A673 (cell line): ENCODE measurements around the gene RIT1. TPM values are rescaled to one million over a fixed set of nuclear protein-coding genes. Genes with fewer than 3 reads are reported as not detected.

Experiments used
- BruUV-seq: library from RNA; stranded (reverse); fragments of 400-500 nt; replicated peaks from 2 replicates; lab custom pipeline; 2021; lab: Mats Ljungman, UMichigan
- CTCF ChIA-PET: fragments of 300-600 bp; sonication (Branson Sonifier 250); formaldehyde crosslinking; loops from one replicate; lab custom pipeline; 2022; ENCODE audit warnings: antibody characterized with exemption; lab: Charles Lee
- POLR2A ChIA-PET: fragments of 300-600 bp; sonication (Branson Sonifier 250); formaldehyde crosslinking; loops from one replicate; lab custom pipeline; 2022; ENCODE audit warnings: antibody characterized with exemption; ENCODE audit not compliant: low non-redundant PET; lab: Charles Lee
- DNase-seq: peaks from one replicate; pipeline ENCODE4 v3.0.0-alpha.2; 2015; ENCODE audit warnings: low spot score
- H3K27ac ChIP-seq: fragments of 200-600 bp; sonication (generic); 2 replicates; pipeline ENCODE4 v1.5.1; 2016; ENCODE audit warnings: mixed run types, low read depth, mild to moderate bottlenecking, mixed read lengths, antibody characterized with exemption, low read length; ENCODE audit not compliant: poor library complexity, severe bottlenecking
- H3K27me3 ChIP-seq: fragments of 200-600 bp; sonication (generic); replicated peaks from 2 replicates; pipeline ENCODE4 v1.6.1; 2017; ENCODE audit warnings: mixed run types, low read depth, mild to moderate bottlenecking, mixed read lengths, antibody characterized with exemption, low read length; ENCODE audit not compliant: insufficient read depth, poor library complexity
- H3K36me3 ChIP-seq: fragments of 200-600 bp; sonication (generic); 2 replicates; pipeline ENCODE4 v1.6.1; 2016; ENCODE audit warnings: mixed run types, mild to moderate bottlenecking, mixed read lengths, antibody characterized with exemption, low read length; ENCODE audit not compliant: insufficient read depth, poor library complexity, severe bottlenecking
- H3K4me1 ChIP-seq: fragments of 200-600 bp; sonication (generic); 2 replicates; pipeline ENCODE4 v1.6.1; 2017; ENCODE audit warnings: mixed run types, mild to moderate bottlenecking, mixed read lengths, antibody characterized with exemption, low read length; ENCODE audit not compliant: insufficient read depth, poor library complexity, severe bottlenecking
- H3K4me3 ChIP-seq: fragments of 200-600 bp; sonication (generic); 2 replicates; pipeline ENCODE4 v1.5.1; 2016; ENCODE audit warnings: low read depth, mixed run types, mild to moderate bottlenecking, mixed read lengths, low read length; ENCODE audit not compliant: poor library complexity, severe bottlenecking
- H3K9me3 ChIP-seq: fragments of 200-600 bp; sonication (generic); 2 replicates; pipeline ENCODE4 v1.6.1; 2016; ENCODE audit warnings: mixed run types, low read depth, mild to moderate bottlenecking, mixed read lengths, antibody characterized with exemption, low read length; ENCODE audit not compliant: poor library complexity, severe bottlenecking
- CTCF ChIP-seq: fragments of 300-800, 200-600 bp; sonication (generic); conservative IDR thresholded peaks from 2 replicates; pipeline ENCODE4 v1.5.1; 2017; ENCODE audit warnings: low read depth, mild to moderate bottlenecking, antibody characterized with exemption, low read length, moderate library complexity, mixed read lengths
- EZH2 ChIP-seq: fragments of 200-600 bp; sonication (generic); IDR thresholded peaks from 2 replicates; pipeline ENCODE4 v1.6.1; 2017; ENCODE audit warnings: borderline replicate concordance, low read depth, mild to moderate bottlenecking, mixed read lengths, antibody characterized with exemption, low read length; ENCODE audit not compliant: poor library complexity, severe bottlenecking
- intact Hi-C: fragments of 100-400 bp; cut with micrococcal nuclease; formaldehyde crosslinking; loops from one replicate; pipeline ENCODE4 v1.10.0; 2022; ENCODE audit not compliant: unreplicated experiment
- microRNA-seq: library from miRNA; unstranded; fragments of <30 nt; microRNA quantifications from one replicate; pipeline ENCODE4 v1.2.0, GENCODE V29; 2021
- total RNA-seq: library from RNA; stranded (reverse); gene quantifications from 2 replicates; pipeline ENCODE4 v1.2.3, GENCODE V29; 2021

The RIT1 gene
- total RNA-seq, 1 experiment from 2014 or later = 27.5 TPM

- DNase-seq = no peak
- no peak overlapping the region for H3K27ac ChIP-seq
- TF ChIP-seq CTCF (no peak), EZH2 (no peak)
- POLR2A ChIA-PET = no interaction called here
- intact Hi-C loops = no loop called here
- no peaks in the 10 kb centered on the region for H3K9me3 ChIP-seq
- no peak overlapping the region for H3K4me3 ChIP-seq
- no TSS peak for BruUV-seq
- H3K27me3 ChIP-seq = no peaks in the 10 kb centered on the region
- peaks cover 46% of the 10 kb centered on the region for H3K36me3 ChIP-seq
- CTCF ChIA-PET = no interaction called here
- H3K4me1 ChIP-seq = no peaks in the 10 kb centered on the region
Observed at GRCh38 chr1:155850345-155850744, 60.8 kb downstream of the RIT1 start.

- CTCF ChIA-PET = no interaction called here
- Histone ChIP-seq H3K4me3 (no peak overlapping the region), H3K27me3 (no peaks in the 10 kb centered on the region), H3K4me1 (no peaks in the 10 kb centered on the region), H3K9me3 (no peaks in the 10 kb centered on the region), H3K36me3 (peaks cover 31% of the 10 kb centered on the region), H3K27ac (no peak overlapping the region)
- POLR2A ChIA-PET = no interaction called here
- intact Hi-C loops = no loop called here
- TF ChIP-seq EZH2 = no peak
- TF ChIP-seq CTCF = no peak
- no TSS peak for BruUV-seq
- no peak for DNase-seq
Observed at GRCh38 chr1:155847823-155848529, 63.2 kb downstream of the RIT1 start.

Small RNA genes within 50 kb of the gene (microRNA-seq; reads per million reads assigned to microRNA genes)
- gene MIR6738 = 1.3 reads per million

Other genes with a start within 250 kb of the RIT1 start
- gene YY1AP1, start 222.6 kb downstream of the RIT1 start, total RNA-seq = 58.6 and 59.3 TPM in 2 replicates
- 183 and 205 TPM in 2 replicates for gene DAP3, start 222.3 kb downstream of the RIT1 start, total RNA-seq
- 55.7 and 59.9 TPM in 2 replicates for gene GON4L, start 54.1 kb downstream of the RIT1 start, total RNA-seq
- 10.2 and 10.6 TPM in 2 replicates for gene SYT11, start 51.8 kb downstream of the RIT1 start, total RNA-seq
- 92.7 and 93.3 TPM in 2 replicates for gene KHDC4, start 23.1 kb upstream of the RIT1 start, total RNA-seq
- gene RXFP4, start 30.3 kb upstream of the RIT1 start, total RNA-seq = not detected in 2 replicates
- 148 and 161 TPM in 2 replicates for gene ARHGEF2, start 67.2 kb upstream of the RIT1 start, total RNA-seq
- gene SSR2, start 109.6 kb upstream of the RIT1 start, total RNA-seq = 220 and 233 TPM in 2 replicates
- gene UBQLN4, start 142.4 kb upstream of the RIT1 start, total RNA-seq = 66.6 and 75.2 TPM in 2 replicates
- 52.0 and 63.6 TPM in 2 replicates for gene LAMTOR2, start 143.4 kb upstream of the RIT1 start, total RNA-seq
- 0.47 and 0.66 TPM in 2 replicates for gene RAB25, start 149.8 kb upstream of the RIT1 start, total RNA-seq
- 90.0 and 92.5 TPM in 2 replicates for gene MEX3A, start 171.1 kb upstream of the RIT1 start, total RNA-seq
- gene LMNA, start 203.4 kb upstream of the RIT1 start, total RNA-seq = 204 and 225 TPM in 2 replicates
- 0.77 and 0.92 TPM in 2 replicates for gene SEMA4A, start 242.2 kb upstream of the RIT1 start, total RNA-seq